ENCODE measurements around the gene MYEOV. TPM values are rescaled to one million over a fixed set of nuclear protein-coding genes. Genes with fewer than 3 reads are reported as not detected.
A peak's percentile ranks its signal among the peaks of the same experiment; 100 is the strongest.

Gene MYEOV
- polyA plus RNA-seq, 1 experiment = 1.6 TPM

- TF ChIP-seq CTCF (IDR thresholded peaks at IDR 0.05; ENCODE audit: low read depth, low read length) = no peak
- Histone ChIP-seq H3K27me3 (ENCODE audit: control insufficient read depth, insufficient read depth, low read length) (no peaks in the 10 kb centered on the region), H3K27ac (ENCODE audit: low read depth, low read length) (no peak overlapping the region), H3K9me3 (ENCODE audit: control insufficient read depth, insufficient read depth, low read length) (peaks cover 21% of the 10 kb centered on the region), H3K4me3 (ENCODE audit: low read depth, low read length) (no peak overlapping the region)
- DNase-seq (ENCODE audit: low read depth, low spot score) = peak; percentile 74
- ChIA-PET CTCF (no interaction called here), POLR2A (no interaction called here)
Measured at GRCh38 chr11:69337211-69337721, 43.3 kb downstream of the MYEOV start.

DNA sequence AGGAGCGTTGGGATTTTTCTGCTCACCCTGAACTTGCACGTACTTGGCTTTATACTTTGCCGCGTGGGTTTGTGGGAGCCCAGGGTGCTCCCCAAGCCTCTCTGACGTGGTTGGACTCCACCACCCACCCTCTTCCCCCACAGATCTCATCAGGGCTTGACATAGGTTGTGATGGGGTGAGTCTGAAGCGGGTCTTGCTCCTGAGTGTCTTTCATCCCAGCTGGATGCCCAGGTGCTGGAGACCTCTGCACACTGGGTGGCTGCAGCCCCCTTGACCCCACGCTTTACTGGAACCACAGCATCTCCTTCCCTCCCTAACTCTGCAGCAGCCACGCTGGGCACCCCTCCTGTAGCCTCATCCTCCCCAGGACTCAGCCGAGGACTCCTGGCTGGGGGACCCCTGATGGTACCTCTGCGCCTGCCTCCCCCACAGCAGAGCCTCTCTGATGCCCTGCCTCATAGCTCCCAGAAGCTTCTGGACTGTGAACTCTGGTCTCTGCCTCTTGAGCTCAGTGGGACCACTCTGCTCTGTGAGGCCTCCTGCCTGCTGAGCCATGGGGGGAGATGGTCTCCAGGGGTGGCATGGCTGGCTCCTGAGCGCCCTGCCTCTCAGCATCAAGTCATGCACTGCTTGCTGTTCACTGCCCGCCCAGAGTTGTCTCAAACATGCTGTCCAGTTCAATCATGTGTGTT, 45.2 kb downstream of the MYEOV start:
- TF ChIP-seq CTCF (IDR thresholded peaks at IDR 0.05; ENCODE audit: low read depth, low read length) = no peak
- Histone ChIP-seq H3K4me3 (ENCODE audit: low read depth, low read length) (no peak overlapping the region), H3K27me3 (ENCODE audit: control insufficient read depth, insufficient read depth, low read length) (no peaks in the 10 kb centered on the region), H3K27ac (ENCODE audit: low read depth, low read length) (no peak overlapping the region), H3K9me3 (ENCODE audit: control insufficient read depth, insufficient read depth, low read length) (peaks cover 25% of the 10 kb centered on the region)
- no peak for DNase-seq (ENCODE audit: low read depth, low spot score)
- CTCF ChIA-PET = no interaction called here
- POLR2A ChIA-PET = no interaction called here

DNA sequence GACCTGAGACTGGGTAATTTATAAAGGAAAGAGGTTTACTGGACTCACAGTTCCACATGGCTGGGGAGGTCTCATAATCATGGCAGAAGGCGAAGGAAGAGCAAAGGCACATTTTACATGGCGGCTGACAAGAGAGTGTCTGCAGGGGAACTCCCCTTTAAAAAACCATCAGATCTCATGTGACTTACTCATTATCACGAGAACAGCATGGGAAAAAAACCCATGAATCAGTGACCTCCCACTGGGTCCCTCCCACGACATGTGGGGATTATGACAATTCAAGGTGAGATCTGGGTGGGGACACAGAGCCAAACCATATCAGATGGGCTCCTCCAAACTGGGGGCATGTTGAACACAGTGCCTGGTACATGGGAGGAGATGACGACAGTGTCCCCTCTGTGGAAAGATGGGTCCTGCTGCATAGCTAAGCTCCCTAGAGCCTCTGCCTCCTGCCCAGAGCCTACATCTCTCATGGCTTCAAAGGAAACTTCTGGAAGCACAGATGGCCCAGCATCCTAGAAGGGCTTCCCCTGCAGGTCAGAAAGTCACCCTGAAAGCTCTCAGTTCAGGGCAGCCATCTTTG, 46.1 kb downstream of the MYEOV start:
- Histone ChIP-seq H3K27me3 (ENCODE audit: control insufficient read depth, insufficient read depth, low read length) (no peaks in the 10 kb centered on the region), H3K27ac (ENCODE audit: low read depth, low read length) (no peak overlapping the region), H3K9me3 (ENCODE audit: control insufficient read depth, insufficient read depth, low read length) (peaks cover 25% of the 10 kb centered on the region), H3K4me3 (ENCODE audit: low read depth, low read length) (no peak overlapping the region)
- ChIA-PET POLR2A (no interaction called here), CTCF (no interaction called here)
- no peak for TF ChIP-seq CTCF (IDR thresholded peaks at IDR 0.05; ENCODE audit: low read depth, low read length)
- DNase-seq (ENCODE audit: low read depth, low spot score) = no peak

- H3K27me3 ChIP-seq (ENCODE audit: control insufficient read depth, insufficient read depth, low read length) = no peaks in the 10 kb centered on the region
- H3K9me3 ChIP-seq (ENCODE audit: control insufficient read depth, insufficient read depth, low read length) = peaks cover 25% of the 10 kb centered on the region
- no peak for TF ChIP-seq CTCF (IDR thresholded peaks at IDR 0.05; ENCODE audit: low read depth, low read length)
- ChIA-PET CTCF (no interaction called here), POLR2A (no interaction called here)
- H3K4me3 ChIP-seq (ENCODE audit: low read depth, low read length) = no peak overlapping the region
- no peak for DNase-seq (ENCODE audit: low read depth, low spot score)
- H3K27ac ChIP-seq (ENCODE audit: low read depth, low read length) = no peak overlapping the region
Measured at GRCh38 chr11:69342588-69343330, 48.8 kb downstream of the MYEOV start.
